ENCODE data around the gene UBE2D2.

UBE2D2 gene

GRCh38 chr5:139660923-139661814 is 100.0 kb downstream of the UBE2D2 start:
- H3K9me3 ChIP-seq (ENCODE audit: insufficient read depth, low read depth, low read length), result no peaks in the 10 kb centered on the region
- H3K9ac ChIP-seq (ENCODE audit: low read depth, low read length), result no peak overlapping the region
- peaks cover 31% of the 10 kb centered on the region for H3K4me1 ChIP-seq (ENCODE audit: insufficient read depth, low read length)
- H3K4me3 ChIP-seq (ENCODE audit: low read length), result no peak overlapping the region
- no peak overlapping the region for H3K27ac ChIP-seq (ENCODE audit: low read length)
- H3K36me3 ChIP-seq (ENCODE audit: insufficient read depth, low read depth, low read length), result 0 out of 2 replicates have a peak, but pooled peaks cover 4% of the 10 kb centered on the region
- no peaks in the 10 kb centered on the region for H3K27me3 ChIP-seq (ENCODE audit: insufficient read depth, low read length)

GRCh38 chr5:139662617-139663016 is 101.5 kb downstream of the UBE2D2 start:
- Histone ChIP-seq H3K27me3 (ENCODE audit: insufficient read depth, low read length) (no peaks in the 10 kb centered on the region), H3K36me3 (ENCODE audit: insufficient read depth, low read depth, low read length) (0 out of 2 replicates have a peak, but pooled peaks cover 4% of the 10 kb centered on the region), H3K27ac (ENCODE audit: low read length) (no peak overlapping the region), H3K9me3 (ENCODE audit: insufficient read depth, low read depth, low read length) (no peaks in the 10 kb centered on the region), H3K9ac (ENCODE audit: low read depth, low read length) (no peak overlapping the region), H3K4me1 (ENCODE audit: insufficient read depth, low read length) (peaks cover 39% of the 10 kb centered on the region), H3K4me3 (ENCODE audit: low read length) (no peak overlapping the region)

- no peak overlapping the region for H3K27ac ChIP-seq (ENCODE audit: low read length)
- 0 out of 2 replicates have a peak, but pooled peaks cover 4% of the 10 kb centered on the region for H3K36me3 ChIP-seq (ENCODE audit: insufficient read depth, low read depth, low read length)
- no peak overlapping the region for H3K9ac ChIP-seq (ENCODE audit: low read depth, low read length)
- H3K4me3 ChIP-seq (ENCODE audit: low read length), result no peak overlapping the region
- no peaks in the 10 kb centered on the region for H3K9me3 ChIP-seq (ENCODE audit: insufficient read depth, low read depth, low read length)
- H3K27me3 ChIP-seq (ENCODE audit: insufficient read depth, low read length), result no peaks in the 10 kb centered on the region
- peaks cover 35% of the 10 kb centered on the region for H3K4me1 ChIP-seq (ENCODE audit: insufficient read depth, low read length)
Measured at GRCh38 chr5:139663207-139664085, 102.3 kb downstream of the UBE2D2 start.

GRCh38 chr5:139664086-139664693 is 103.1 kb downstream of the UBE2D2 start:
- Histone ChIP-seq H3K27ac (ENCODE audit: low read length) (no peak overlapping the region), H3K4me1 (ENCODE audit: insufficient read depth, low read length) (peaks cover 29% of the 10 kb centered on the region), H3K9me3 (ENCODE audit: insufficient read depth, low read depth, low read length) (no peaks in the 10 kb centered on the region), H3K27me3 (ENCODE audit: insufficient read depth, low read length) (no peaks in the 10 kb centered on the region), H3K36me3 (ENCODE audit: insufficient read depth, low read depth, low read length) (0 out of 2 replicates have a peak, but pooled peaks cover 4% of the 10 kb centered on the region), H3K4me3 (ENCODE audit: low read length) (no peak overlapping the region), H3K9ac (ENCODE audit: low read depth, low read length) (no peak overlapping the region)

GRCh38 chr5:139664727-139665351 is 103.7 kb downstream of the UBE2D2 start:
- Histone ChIP-seq H3K36me3 (ENCODE audit: insufficient read depth, low read depth, low read length) (0 out of 2 replicates have a peak, but pooled peaks cover 4% of the 10 kb centered on the region), H3K27me3 (ENCODE audit: insufficient read depth, low read length) (no peaks in the 10 kb centered on the region), H3K27ac (ENCODE audit: low read length) (no peak overlapping the region), H3K4me1 (ENCODE audit: insufficient read depth, low read length) (peaks cover 22% of the 10 kb centered on the region), H3K9ac (ENCODE audit: low read depth, low read length) (no peak overlapping the region), H3K4me3 (ENCODE audit: low read length) (no peak overlapping the region), H3K9me3 (ENCODE audit: insufficient read depth, low read depth, low read length) (no peaks in the 10 kb centered on the region)

- Histone ChIP-seq H3K9me3 (ENCODE audit: insufficient read depth, low read depth, low read length) (no peaks in the 10 kb centered on the region), H3K4me3 (ENCODE audit: low read length) (no peak overlapping the region), H3K27me3 (ENCODE audit: insufficient read depth, low read length) (no peaks in the 10 kb centered on the region), H3K36me3 (ENCODE audit: insufficient read depth, low read depth, low read length) (peaks cover 7% of the 10 kb centered on the region; the same call in 1 of the 2 replicates), H3K27ac (ENCODE audit: low read length) (no peak overlapping the region), H3K4me1 (ENCODE audit: insufficient read depth, low read length) (peaks cover 17% of the 10 kb centered on the region), H3K9ac (ENCODE audit: low read depth, low read length) (no peak overlapping the region)
Measured at GRCh38 chr5:139665626-139666025, 104.5 kb downstream of the UBE2D2 start.

GRCh38 chr5:139666551-139666950 is 105.4 kb downstream of the UBE2D2 start:
- H3K27me3 ChIP-seq (ENCODE audit: insufficient read depth, low read length), result no peaks in the 10 kb centered on the region
- no peak overlapping the region for H3K27ac ChIP-seq (ENCODE audit: low read length)
- no peaks in the 10 kb centered on the region for H3K9me3 ChIP-seq (ENCODE audit: insufficient read depth, low read depth, low read length)
- peaks cover 26% of the 10 kb centered on the region for H3K4me1 ChIP-seq (ENCODE audit: insufficient read depth, low read length)
- peaks cover 7% of the 10 kb centered on the region; the same call in 1 of the 2 replicates for H3K36me3 ChIP-seq (ENCODE audit: insufficient read depth, low read depth, low read length)
- no peak overlapping the region for H3K9ac ChIP-seq (ENCODE audit: low read depth, low read length)
- H3K4me3 ChIP-seq (ENCODE audit: low read length), result no peak overlapping the region

GRCh38 chr5:139667001-139667729 is 106.0 kb downstream of the UBE2D2 start:
- Histone ChIP-seq H3K4me3 (ENCODE audit: low read length) (no peak overlapping the region), H3K9ac (ENCODE audit: low read depth, low read length) (no peak overlapping the region)

GRCh38 chr5:139667730-139668063 is 106.6 kb downstream of the UBE2D2 start:
- Histone ChIP-seq H3K27me3 (ENCODE audit: insufficient read depth, low read length) (no peaks in the 10 kb centered on the region), H3K4me1 (ENCODE audit: insufficient read depth, low read length) (peaks cover 29% of the 10 kb centered on the region), H3K9me3 (ENCODE audit: insufficient read depth, low read depth, low read length) (no peaks in the 10 kb centered on the region), H3K9ac (ENCODE audit: low read depth, low read length) (no peak overlapping the region), H3K4me3 (ENCODE audit: low read length) (no peak overlapping the region), H3K27ac (ENCODE audit: low read length) (no peak overlapping the region), H3K36me3 (ENCODE audit: insufficient read depth, low read depth, low read length) (peaks cover 7% of the 10 kb centered on the region; the same call in 1 of the 2 replicates)

More at GRCh38 chr5:139667001-139667729, 106.0 kb downstream of the UBE2D2 start:
- H3K36me3 ChIP-seq (ENCODE audit: insufficient read depth, low read depth, low read length), result peaks cover 7% of the 10 kb centered on the region; the same call in 1 of the 2 replicates
- no peaks in the 10 kb centered on the region for H3K27me3 ChIP-seq (ENCODE audit: insufficient read depth, low read length)
- H3K9me3 ChIP-seq (ENCODE audit: insufficient read depth, low read depth, low read length), result no peaks in the 10 kb centered on the region
- peaks cover 29% of the 10 kb centered on the region for H3K4me1 ChIP-seq (ENCODE audit: insufficient read depth, low read length)
- no peak overlapping the region for H3K27ac ChIP-seq (ENCODE audit: low read length)

- Histone ChIP-seq H3K36me3 (ENCODE audit: insufficient read depth, low read depth, low read length) (peaks cover 7% of the 10 kb centered on the region; the same call in 1 of the 2 replicates), H3K9ac (ENCODE audit: low read depth, low read length) (no peak overlapping the region), H3K9me3 (ENCODE audit: insufficient read depth, low read depth, low read length) (no peaks in the 10 kb centered on the region), H3K27me3 (ENCODE audit: insufficient read depth, low read length) (no peaks in the 10 kb centered on the region), H3K27ac (ENCODE audit: low read length) (no peak overlapping the region), H3K4me1 (ENCODE audit: insufficient read depth, low read length) (peaks cover 27% of the 10 kb centered on the region), H3K4me3 (ENCODE audit: low read length) (no peak overlapping the region)
Measured at GRCh38 chr5:139668064-139668880, 107.1 kb downstream of the UBE2D2 start.

All from iPS-20b (cell line).